Natural killer cell (primary cell): ENCODE measurements around the gene SLAIN2. TPM values are rescaled to one million over a fixed set of nuclear protein-coding genes. Genes with fewer than 3 reads are reported as not detected.

ENCODE experiments used
- ATAC-seq, 3 donors: fragments of 150-1000 bp in 2 of 3; fragments of 200-7000 bp in 1 of 3; cut with Tn5 transposase; 1 replicate in 1 of 3; 2 replicates in 2 of 3; pipeline ENCODE4 v1.10.0; 2021; ENCODE audit warnings: mild to moderate bottlenecking in 2 of 3, moderate library complexity in 2 of 3
- DNase-seq, 2 donors: peaks; one replicate each; pipeline versions ENCODE4 v3.0.0 to v3.0.0-alpha.2; 2013 to 2021; ENCODE audit warnings: mixed read lengths in 1 of 2
- H3K27ac ChIP-seq: one replicate; pipeline ENCODE4 v1.5.1; 2013; ENCODE audit warnings: mild to moderate bottlenecking, low read length
- H3K27me3 ChIP-seq: one replicate; pipeline ENCODE4 v1.6.1; 2013; ENCODE audit warnings: low read length; ENCODE audit not compliant: control insufficient read depth, insufficient read depth
- H3K36me3 ChIP-seq: one replicate; pipeline ENCODE4 v1.6.1; 2013; ENCODE audit warnings: low read length; ENCODE audit not compliant: control insufficient read depth, insufficient read depth
- H3K4me1 ChIP-seq: one replicate; pipeline ENCODE4 v1.6.1; 2013; ENCODE audit warnings: low read length; ENCODE audit not compliant: control insufficient read depth, insufficient read depth
- H3K4me3 ChIP-seq: one replicate; pipeline ENCODE4 v1.5.1; 2013; ENCODE audit warnings: low read length
- H3K9me3 ChIP-seq: one replicate; pipeline ENCODE4 v1.6.1; 2013; ENCODE audit warnings: low read length; ENCODE audit not compliant: control insufficient read depth, insufficient read depth
- H3K27ac Mint-ChIP-seq, 2 donors: one replicate each; pipeline ENCODE4 v1.8.0; 2022; ENCODE audit warnings: mild to moderate bottlenecking in 2 of 2, mixed read lengths in 2 of 2, moderate library complexity in 1 of 2
- H3K27me3 Mint-ChIP-seq, 2 donors: one replicate each; pipeline ENCODE4 v1.8.0; 2022; ENCODE audit warnings: low read depth in 2 of 2, mixed read lengths in 2 of 2
- H3K36me3 Mint-ChIP-seq: one replicate; pipeline ENCODE4 v1.8.0; 2022; ENCODE audit warnings: mixed read lengths
- H3K4me1 Mint-ChIP-seq, 2 donors: one replicate each; pipeline ENCODE4 v1.8.0; 2022; ENCODE audit warnings: mixed read lengths in 2 of 2
- H3K4me3 Mint-ChIP-seq: one replicate; pipeline ENCODE4 v1.8.0; 2022; ENCODE audit warnings: mild to moderate bottlenecking, moderate library complexity, mixed read lengths
- H3K9me3 Mint-ChIP-seq, 2 donors: one replicate each; pipeline ENCODE4 v1.8.0; 2022; ENCODE audit warnings: mixed read lengths in 2 of 2
- CTCF ChIP-seq: fragments of 200-600 bp; IDR thresholded peaks from one replicate; pipeline ENCODE4 v1.8.0; 2022; ENCODE audit warnings: antibody characterized with exemption
- WGBS: methylation state at CpG from one replicate; pipeline ENCODE4 v1.1.7; 2013; ENCODE audit warnings: missing lambda C conversion rate; ENCODE audit not compliant: insufficient coverage; 5-methylcytosine and 5-hydroxymethylcytosine counted together
- intact Hi-C: fragments of 100-400 bp; cut with micrococcal nuclease; formaldehyde crosslinking; loops from one replicate; pipeline ENCODE4 v1.14.2; 2022
- total RNA-seq, 4 donors: library from RNA; stranded (reverse); fragments of 120-200 nt in 1 of 4; gene quantifications; one replicate each; pipeline versions ENCODE4 v1.2.3 to v1.2.4, GENCODE V29; 2013 to 2022

The SLAIN2 gene
- total RNA-seq, 3 donors from 2014 or later (not counting 1 experiment from before 2014, with no cell fraction given) = 76.9 to 103 (median 98.5) TPM

GRCh38 chr4:48324281-48324680 is 17.0 kb upstream of the SLAIN2 start:
- Histone ChIP-seq H3K36me3 (no peaks in the 10 kb centered on the region), H3K9me3 (no peaks in the 10 kb centered on the region), H3K4me3 (no peak overlapping the region), H3K27me3 (no peaks in the 10 kb centered on the region), H3K4me1 (no peaks in the 10 kb centered on the region), H3K27ac (no peak overlapping the region)
- no CpG with 5 or more reads among the region's 2 CpGs for WGBS
- TF ChIP-seq CTCF = no peak
- intact Hi-C loops = no loop called here
- no peak overlapping the region for H3K4me3 Mint-ChIP-seq
- H3K27me3 Mint-ChIP-seq = peaks cover 0 to 5% of the 10 kb centered on the region in 2 donors
- no peak for ATAC-seq
- H3K9me3 Mint-ChIP-seq = no peaks in the 10 kb centered on the region
- H3K4me1 Mint-ChIP-seq = no peaks in the 10 kb centered on the region
- DNase-seq = no peak
- no peak overlapping the region for H3K27ac Mint-ChIP-seq
- no peaks in the 10 kb centered on the region for H3K36me3 Mint-ChIP-seq

- intact Hi-C loops = no loop called here
- H3K36me3 Mint-ChIP-seq = no peaks in the 10 kb centered on the region
- H3K9me3 ChIP-seq = no peaks in the 10 kb centered on the region
- no peak overlapping the region for H3K27ac ChIP-seq
- H3K27me3 Mint-ChIP-seq = peaks cover 5 to 7% of the 10 kb centered on the region in 2 donors
- no peak overlapping the region for H3K4me3 Mint-ChIP-seq
- no peaks in the 10 kb centered on the region for H3K27me3 ChIP-seq
- no peak overlapping the region for H3K4me3 ChIP-seq
- no peaks in the 10 kb centered on the region for H3K36me3 ChIP-seq
- H3K9me3 Mint-ChIP-seq = no peaks in the 10 kb centered on the region
- no peaks in the 10 kb centered on the region for H3K4me1 Mint-ChIP-seq
- 86% methylated on average over 1 of the region's 1 CpG for WGBS
- DNase-seq (no peak), ATAC-seq (no peak)
- TF ChIP-seq CTCF = no peak
- no peaks in the 10 kb centered on the region for H3K4me1 ChIP-seq
- no peak overlapping the region for H3K27ac Mint-ChIP-seq
Observed at GRCh38 chr4:48329193-48329592, 12.1 kb upstream of the SLAIN2 start.

GRCh38 chr4:48329976-48330375 is 11.4 kb upstream of the SLAIN2 start:
- Mint-ChIP-seq H3K9me3 (no peaks in the 10 kb centered on the region), H3K27me3 (peaks cover 5 to 7% of the 10 kb centered on the region in 2 donors), H3K36me3 (no peaks in the 10 kb centered on the region), H3K4me3 (no peak overlapping the region), H3K27ac (no peak overlapping the region), H3K4me1 (no peaks in the 10 kb centered on the region)
- no peak for TF ChIP-seq CTCF
- H3K9me3 ChIP-seq = no peaks in the 10 kb centered on the region
- no peaks in the 10 kb centered on the region for H3K4me1 ChIP-seq
- no peaks in the 10 kb centered on the region for H3K27me3 ChIP-seq
- no peak overlapping the region for H3K4me3 ChIP-seq
- ATAC-seq (no peak), DNase-seq (no peak)
- no peak overlapping the region for H3K27ac ChIP-seq
- no peaks in the 10 kb centered on the region for H3K36me3 ChIP-seq
- intact Hi-C loops = no loop called here

GRCh38 chr4:48331577-48332330 is 9.6 kb upstream of the SLAIN2 start:
- H3K27me3 Mint-ChIP-seq = peaks cover 5 to 7% of the 10 kb centered on the region in 2 donors
- H3K36me3 ChIP-seq = no peaks in the 10 kb centered on the region
- no peaks in the 10 kb centered on the region for H3K27me3 ChIP-seq
- TF ChIP-seq CTCF = no peak
- H3K9me3 ChIP-seq = no peaks in the 10 kb centered on the region
- no peaks in the 10 kb centered on the region for H3K4me1 ChIP-seq
- no peaks in the 10 kb centered on the region for H3K4me1 Mint-ChIP-seq
- H3K4me3 Mint-ChIP-seq = no peak overlapping the region
- H3K36me3 Mint-ChIP-seq = no peaks in the 10 kb centered on the region
- H3K27ac Mint-ChIP-seq = no peak overlapping the region
- DNase-seq = no peak
- intact Hi-C loops = no loop called here
- 97% methylated on average over 8 of the region's 9 CpGs for WGBS
- ATAC-seq = no peak
- no peaks in the 10 kb centered on the region for H3K9me3 Mint-ChIP-seq
- H3K27ac ChIP-seq = no peak overlapping the region
- H3K4me3 ChIP-seq = no peak overlapping the region
